NCI-H2081 (cell line): ENCODE measurements around the gene IFI27L1.

Experiments
- DNase-seq, 2 experiments: peaks; one replicate each; lab custom pipeline; 2025; lab: John Stamatoyannopoulos, UW

IFI27L1 gene

DNA sequence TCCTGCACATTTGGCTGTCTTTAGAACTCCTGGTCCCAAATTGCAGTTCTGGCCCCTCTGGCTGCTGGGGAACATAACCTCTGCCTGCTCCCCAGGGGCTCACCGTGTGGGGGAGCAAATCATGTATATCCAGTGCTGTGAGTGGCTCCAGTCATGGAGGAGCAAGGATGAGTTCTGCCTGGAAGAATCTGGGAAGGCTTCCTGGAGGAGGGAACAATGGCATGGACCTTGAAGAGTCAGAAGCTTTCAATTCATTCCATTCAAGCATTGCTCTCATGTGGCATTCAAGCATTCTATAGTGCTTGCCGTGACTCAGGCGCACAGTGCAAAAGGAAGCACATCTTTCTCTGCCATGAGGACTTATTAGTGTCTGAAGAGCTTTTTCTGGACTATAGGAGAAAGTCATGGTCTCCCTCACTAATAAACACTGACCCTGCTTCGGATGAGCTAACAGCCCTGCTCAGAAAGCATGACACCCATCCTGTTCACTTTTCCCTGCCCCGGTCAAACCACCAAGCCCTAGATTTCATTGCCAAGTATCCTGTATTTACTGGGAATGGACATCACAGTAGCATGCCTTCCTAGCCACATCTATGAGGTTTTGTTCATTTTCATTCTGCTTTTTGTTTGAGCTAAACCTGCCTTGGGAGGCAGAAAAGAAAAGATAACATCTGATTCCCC lies 32.9 kb downstream of the IFI27L1 start:
- DNase-seq = no peak

DNA sequence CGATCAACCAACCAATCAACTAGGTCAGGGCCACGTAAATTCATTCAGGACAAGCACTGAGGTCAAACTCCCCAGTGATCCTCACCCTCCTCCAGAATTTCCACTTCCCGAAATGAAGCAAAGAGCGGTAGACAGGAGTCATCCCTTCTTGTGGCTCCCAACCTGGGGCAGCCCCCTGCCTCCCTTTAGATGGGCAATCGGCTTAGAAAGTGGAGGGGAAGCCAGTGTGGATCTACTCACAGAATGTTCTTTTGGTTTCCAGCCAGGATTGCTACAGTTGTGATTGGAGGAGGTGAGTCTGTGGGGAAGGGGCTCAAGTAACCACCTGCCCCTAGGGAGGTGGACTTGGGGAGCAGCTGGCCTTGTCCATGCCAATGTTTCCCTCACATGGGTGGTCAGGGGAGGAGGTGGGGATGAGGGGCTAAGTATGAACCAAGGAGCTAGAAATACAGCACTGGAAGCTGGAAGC lies 33.5 kb downstream of the IFI27L1 start:
- DNase-seq = no peak

DNA sequence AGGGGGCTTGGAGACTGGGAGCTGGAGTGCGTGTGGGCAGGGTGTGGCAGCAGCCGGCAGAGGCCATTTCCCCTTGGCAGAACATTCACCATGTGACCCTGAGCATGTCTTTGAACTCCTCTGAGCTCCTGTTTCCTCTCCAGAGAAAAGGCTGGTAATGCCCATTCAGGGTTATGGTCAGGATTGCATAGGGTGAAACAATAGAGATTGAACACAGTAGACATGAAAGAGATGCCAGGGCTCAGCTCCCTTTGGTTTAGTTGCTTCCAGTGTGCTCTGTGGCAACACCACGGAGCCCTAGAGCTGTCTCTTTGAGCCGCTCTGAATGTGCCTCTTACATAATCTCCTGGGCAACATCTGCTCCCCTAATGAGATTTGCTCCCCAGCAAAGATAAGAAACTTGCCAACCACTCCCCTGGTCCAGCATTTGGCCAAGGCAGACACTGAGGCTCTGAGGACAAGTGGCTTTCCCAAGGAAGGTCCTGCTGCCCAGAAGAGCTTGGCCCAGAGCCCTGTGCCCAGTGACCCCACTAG lies 34.0 kb downstream of the IFI27L1 start:
- DNase-seq = no peak

DNA sequence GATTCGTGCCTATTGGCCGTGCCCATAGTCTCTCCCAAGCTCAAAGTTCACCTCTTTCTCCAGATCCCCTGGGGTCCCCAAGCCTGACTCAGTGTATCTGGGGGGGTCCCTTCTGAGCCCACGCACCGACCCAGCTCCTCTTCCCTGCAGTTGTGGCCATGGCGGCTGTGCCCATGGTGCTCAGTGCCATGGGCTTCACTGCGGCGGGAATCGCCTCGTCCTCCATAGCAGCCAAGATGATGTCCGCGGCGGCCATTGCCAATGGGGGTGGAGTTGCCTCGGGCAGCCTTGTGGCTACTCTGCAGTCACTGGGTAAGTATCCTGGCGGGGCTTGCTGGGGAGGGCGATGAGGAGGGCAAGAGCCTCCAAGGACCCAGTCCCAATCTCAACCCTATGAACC lies 34.5 kb downstream of the IFI27L1 start:
- DNase-seq = no peak

DNA sequence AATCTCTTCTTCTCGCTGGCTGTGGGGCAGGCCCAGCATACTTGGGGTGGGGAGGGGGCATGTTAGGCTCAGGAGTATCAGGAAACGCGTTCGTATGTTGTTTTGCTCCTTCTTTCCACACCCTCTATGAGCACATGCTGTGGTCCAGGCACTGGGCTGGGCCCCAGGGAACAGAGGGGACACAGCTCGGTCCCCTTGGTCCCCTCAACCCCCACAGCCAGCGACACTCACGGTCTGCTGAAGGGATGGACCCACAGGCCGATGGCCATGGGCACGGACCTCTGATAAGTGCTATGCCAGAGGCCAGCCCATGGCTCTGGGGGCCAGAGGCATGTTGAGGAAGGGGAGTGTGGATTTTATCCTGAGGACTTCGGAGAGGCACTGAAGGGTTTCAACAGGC lies 35.6 kb downstream of the IFI27L1 start:
- no peak for DNase-seq

DNA sequence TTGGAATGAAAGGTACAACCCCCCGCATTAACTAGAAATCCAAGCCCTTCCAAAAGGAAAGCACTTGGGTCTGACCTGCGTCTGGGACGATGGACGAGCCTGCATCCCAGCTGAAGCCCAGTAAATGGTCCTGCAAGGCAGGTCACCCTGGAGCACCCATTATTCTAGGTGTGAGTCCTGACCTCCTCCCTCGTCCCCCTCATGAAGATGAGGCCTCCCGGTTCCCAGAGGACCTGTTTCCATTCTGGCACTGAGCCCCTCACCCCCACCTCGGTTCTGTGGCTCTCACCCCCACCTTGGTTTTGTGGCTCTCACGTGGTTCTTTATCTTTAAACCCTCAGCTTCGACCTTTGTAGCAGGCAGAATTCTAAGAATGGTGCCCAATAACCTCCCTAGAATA lies 36.7 kb downstream of the IFI27L1 start:
- no peak for DNase-seq

DNA sequence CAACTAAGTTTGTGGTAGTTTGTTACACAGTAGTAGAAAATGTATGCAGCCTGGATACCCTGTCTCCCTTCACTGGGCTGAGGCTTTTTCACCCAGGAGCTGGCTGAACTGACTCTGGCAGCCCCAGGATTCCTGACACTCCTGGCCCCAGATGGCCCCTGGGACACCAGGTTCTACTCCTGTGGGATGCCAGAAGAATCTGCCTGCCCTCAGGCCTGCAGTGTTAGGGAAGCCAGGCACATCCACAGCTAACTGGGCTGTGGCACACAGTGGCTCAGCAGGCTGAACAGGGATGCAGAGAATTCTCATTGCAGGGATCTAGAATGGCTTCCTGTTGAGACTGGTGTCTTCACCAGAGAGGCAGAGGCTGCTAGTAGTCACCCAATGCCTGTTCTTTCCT lies 38.0 kb downstream of the IFI27L1 start:
- no peak for DNase-seq

DNA sequence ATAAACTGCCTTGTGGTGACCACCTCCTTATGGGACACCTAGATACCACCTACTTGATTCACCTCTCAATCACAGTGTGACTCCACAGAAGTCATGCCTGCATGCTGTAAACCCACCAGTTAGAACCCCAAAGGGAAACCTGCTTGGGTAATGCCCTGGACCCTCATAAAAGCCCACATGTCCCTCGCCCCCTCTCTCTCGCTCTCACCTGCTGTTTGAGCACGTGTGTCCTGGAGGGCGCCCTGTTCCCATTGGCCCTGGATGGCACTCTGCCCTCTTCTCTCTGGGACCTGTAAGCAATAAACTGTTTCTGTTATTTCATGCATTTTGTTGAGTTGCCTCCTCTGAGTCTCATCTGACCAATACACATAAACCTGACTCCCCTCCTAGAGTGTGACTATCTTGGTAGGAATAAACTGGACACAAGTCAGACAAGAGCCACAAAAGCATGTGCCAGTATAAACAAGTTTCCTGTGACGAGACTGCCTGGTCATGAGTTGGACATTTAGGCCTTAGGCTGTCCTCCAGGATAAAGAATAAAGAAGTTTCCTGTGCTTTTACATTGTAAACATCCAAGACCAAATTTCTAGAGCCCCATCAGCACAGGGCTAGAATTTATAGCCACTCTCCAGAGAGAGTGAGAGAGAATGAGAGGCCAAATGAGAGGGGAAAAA lies 39.7 kb downstream of the IFI27L1 start:
- DNase-seq = no peak

DNA sequence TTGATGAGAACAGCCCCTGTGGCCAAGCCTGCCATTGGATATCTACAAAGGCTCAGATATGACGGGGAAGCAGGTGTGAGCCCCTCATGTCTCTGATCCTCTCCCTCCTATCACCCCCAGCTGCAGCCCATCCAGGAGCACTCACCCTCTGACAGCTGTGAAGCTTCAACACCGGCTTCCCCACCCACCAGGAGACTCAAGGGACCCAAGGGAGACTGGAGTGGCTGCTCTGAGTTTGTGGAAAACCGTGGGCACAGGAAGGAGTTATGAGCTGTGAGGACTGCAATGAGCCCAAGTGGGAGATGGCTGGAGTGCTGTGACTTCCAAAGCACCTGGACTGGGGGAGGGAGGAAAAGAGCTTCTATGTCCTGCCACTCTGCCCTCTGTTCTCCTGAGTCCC lies 40.4 kb downstream of the IFI27L1 start:
- no peak for DNase-seq

DNA sequence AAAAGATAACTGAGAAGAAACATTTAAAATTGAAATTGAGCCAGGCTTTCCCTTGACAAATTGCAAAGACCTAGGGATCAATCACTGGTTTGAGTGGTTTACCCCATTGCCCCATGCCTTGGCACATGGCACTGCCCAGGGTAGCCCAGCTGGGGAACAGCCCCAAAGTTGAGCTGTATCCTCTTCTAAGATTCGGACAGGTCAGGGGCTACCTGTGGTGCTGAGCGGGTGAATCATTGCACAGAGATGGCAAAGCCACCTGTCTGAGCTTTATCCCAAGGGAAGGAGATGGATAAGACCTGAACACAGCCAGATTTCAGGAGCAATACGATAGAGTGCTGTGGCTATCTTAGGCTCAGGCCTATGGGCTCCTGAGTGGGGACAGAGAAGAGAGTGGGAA lies 41.3 kb downstream of the IFI27L1 start:
- DNase-seq = no peak

DNA sequence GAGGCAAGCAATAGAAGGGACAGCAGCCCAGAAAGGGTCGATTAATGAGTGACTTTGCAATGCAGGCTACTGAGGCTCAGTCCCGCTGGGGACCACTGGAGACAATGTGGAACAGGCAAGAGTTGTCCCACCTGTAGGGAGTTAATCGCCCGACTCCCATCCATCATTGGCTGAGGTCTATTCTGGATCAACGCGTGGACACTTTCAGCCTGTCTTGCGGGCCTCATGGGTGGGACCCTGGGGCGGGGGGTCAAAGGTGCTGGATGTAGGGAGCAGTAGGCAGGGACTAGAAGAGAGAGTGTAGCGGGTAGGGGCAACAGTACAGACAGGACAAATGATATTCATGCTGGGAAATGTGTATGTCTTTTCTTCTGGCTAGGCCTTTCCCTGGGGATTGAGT lies 42.2 kb downstream of the IFI27L1 start:
- no peak for DNase-seq

DNA sequence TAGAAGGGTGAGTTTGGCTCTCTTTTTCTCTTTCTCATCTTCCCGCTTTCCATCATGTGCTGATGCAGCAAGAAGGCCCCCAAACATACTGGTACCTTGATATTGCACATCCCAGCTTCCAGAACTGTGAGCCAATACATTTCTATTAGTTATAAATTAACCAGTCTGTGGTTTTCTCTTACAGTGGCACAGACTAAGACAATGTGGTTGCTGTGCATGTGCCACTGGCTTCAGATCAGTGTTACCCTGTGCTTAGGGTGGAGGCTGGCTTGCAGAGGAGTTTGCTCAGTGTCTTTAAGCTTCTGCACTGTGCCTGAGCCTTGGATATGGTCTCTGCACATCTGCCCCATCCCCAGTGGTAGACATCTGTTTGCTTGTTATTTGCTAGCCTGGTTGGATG lies 42.8 kb downstream of the IFI27L1 start:
- no peak for DNase-seq

DNA sequence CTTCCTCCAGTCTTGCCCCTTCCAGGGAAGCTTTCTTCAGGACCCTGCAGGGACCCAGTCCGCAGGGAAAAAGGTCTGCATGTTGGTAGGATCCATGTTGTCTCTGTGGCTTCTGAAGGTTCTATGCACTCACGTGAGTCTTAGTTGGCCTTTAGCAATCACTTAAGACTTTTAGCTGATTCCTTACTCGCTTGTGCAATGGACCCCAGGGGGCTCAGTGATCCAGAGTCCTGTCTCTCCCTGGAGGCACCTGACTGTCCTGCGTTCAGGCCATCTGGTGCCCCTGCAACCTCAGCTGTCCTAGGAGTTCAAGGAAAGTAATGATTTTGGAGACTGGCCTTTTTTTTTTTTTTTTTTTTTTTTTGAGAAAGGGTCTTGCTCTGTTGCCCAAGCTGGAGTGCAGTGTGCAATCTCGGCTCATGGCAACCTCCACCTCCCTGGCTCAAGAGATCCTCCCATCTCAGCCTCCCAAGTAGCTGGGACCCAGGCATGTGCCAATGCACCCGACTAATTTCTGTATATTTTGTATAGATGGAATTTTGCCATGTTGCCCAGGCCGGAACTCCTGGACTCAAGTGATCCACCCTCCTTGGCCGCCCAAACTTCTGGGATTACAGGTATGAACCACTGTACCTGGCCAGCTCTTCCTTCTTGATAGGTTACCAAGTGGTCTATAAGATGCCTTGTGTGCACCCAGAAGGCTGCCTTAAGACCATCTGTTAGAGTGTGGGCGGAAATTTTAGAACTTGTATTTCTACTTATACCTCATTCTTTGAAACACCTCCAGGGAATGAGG lies 43.7 kb downstream of the IFI27L1 start:
- no peak for DNase-seq

DNA sequence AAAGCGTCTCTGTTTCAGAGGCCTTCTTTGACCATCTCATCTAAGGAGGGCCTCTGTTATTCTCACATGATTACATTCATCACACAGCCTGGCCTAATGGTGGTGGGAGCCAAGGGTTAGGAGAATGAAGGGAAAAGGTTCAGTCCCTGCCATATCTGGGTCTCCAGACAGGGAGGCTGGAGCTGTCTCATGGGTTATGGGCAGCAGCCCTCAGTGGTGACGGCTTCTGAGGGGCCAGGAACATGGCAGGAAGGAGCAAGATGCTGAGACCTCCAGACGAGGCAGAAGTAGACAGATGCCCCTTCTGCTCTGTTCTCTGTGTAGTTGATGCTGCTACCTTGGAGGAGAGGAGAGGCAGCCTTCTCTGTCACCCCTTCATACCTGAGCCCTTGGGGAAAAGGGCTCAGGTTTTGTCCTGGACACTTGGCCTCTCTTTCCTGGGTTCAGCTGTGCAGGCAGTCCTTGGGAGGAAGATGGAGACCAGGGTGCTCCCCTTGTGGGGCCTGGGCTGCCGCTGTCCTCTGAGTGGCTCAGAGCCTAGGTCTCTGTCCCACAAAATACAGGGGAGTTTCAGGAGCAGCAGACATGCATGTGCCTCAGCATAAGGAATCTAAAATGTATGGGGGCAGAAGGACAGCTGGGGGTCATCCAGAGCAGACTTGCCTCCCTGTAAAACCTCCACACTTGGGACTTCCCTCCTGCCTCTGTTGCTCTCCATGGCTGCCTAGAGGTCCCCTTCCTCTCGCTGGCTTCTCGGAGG lies 44.7 kb downstream of the IFI27L1 start:
- DNase-seq = no peak

DNA sequence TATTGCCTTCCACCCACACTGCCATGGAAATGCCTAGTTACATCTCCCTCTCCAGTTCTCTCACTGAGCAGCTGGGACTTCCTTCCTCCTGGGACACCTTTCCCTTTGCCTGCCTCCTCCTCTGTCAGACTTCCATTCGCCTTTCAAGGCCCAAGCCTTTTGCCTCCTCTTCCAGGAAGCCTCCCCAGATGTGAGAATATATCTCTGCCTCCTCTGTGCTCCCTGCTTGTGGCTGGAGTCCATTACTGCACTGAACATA lies 45.2 kb downstream of the IFI27L1 start:
- DNase-seq = no peak

DNA sequence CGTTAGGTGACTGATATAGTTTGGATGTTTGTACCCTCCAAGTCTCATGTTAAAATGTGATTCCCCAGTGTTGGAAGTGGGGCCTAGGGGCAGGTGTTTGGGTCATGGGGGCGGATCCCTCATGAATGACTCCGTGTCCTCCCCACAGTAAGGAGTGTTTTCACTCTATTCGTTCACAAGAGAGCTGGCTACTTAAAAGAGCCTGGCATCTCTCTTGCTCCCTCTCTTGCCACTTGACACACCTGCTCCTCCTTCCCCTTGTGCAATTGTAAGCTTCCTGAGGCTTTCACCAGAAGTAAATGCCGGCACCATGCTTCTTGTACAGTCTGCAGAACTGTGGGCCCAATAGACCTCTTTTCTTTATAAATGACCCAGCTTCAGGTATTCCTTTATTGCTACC lies 45.7 kb downstream of the IFI27L1 start:
- DNase-seq = no peak

DNA sequence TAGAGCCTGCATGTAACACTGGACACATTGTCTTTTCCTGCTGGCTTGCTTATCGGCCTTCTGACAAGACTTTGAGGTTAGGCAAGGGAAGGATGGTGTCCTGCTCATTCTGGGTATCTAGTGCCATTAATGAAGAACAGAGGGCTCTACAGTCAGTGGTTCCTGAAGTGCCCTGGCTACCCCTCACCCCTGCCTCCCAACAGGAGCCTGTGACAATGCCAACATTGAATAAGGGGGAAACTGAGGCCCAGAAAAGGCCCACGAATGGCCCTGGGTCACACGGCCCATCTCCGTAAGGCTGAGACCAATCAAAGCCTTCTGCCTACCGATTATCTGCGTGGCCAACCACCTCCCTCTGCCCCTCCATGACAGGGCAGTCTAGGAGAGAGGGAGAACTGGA lies 46.2 kb downstream of the IFI27L1 start:
- DNase-seq = no peak

DNA sequence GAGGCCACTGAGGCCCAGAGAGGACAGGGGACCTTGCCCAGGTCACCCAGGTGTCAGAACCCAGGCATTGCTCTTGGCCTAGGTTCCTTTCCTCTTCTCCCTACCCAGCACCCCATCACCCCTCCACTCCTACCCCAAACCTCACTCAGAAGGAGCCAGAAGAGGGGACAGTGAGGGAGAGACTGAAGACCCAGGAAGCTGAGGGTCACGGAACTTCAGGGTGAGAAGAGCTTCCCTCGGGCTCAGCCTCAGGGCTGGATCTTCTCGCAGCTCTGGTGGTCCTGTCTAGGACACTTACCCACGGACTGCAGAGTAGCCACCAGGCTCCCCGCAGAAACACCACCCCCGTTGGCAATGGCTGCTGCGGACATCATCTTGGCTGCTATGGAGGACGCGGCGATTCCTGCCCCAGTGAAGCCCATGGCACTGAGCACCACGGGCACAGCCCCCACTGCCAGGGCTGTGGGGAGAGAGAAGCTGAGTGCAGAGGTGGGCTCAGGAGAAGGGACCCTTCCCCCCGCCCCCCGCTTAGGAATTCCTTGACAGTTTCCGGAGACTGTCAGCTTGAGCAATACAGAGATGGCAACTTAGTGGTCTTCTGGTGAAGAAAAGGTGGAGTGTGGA lies 47.2 kb downstream of the IFI27L1 start:
- no peak for DNase-seq

DNA sequence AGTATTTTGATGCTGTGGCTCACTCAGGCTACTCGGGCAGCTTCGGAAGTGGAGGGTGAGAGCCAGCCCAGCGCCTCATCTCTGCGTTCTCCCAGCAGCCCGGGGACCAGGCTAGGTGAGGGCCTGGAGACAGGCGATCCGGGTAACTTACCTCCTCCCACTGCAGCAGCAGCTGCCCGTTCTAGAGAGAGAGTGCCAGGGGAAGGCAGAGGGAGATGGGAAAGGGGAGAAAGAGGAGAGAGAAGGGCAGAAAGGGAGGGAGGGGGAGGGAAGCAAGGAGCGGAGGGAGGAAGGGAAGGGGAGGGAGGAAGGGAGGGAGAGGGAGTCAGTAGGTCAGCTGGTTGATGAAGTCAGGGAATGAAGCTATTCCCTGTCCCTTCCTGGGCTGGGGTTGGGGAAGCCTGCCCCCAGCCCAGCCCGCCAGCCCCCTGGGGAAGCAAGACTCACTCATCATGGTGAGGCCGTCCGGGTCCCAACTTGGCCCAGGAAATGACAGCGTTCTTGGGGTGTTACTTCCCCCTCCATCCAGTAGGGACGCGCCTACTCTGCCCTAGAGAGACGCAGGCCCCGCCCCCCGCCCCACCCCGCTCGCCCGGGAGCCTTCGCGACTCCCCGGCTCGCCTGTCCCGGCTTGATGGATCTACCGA lies 48.1 kb downstream of the IFI27L1 start, which contains the start of gene IFI27L2:
Gene IFI27L2 (minus strand): TSS at position 494 of the 647 bp plus-strand sequence. CDS start 40 bp downstream, at position 454.
- DNase-seq = peak; percentile 38 to 44

DNA sequence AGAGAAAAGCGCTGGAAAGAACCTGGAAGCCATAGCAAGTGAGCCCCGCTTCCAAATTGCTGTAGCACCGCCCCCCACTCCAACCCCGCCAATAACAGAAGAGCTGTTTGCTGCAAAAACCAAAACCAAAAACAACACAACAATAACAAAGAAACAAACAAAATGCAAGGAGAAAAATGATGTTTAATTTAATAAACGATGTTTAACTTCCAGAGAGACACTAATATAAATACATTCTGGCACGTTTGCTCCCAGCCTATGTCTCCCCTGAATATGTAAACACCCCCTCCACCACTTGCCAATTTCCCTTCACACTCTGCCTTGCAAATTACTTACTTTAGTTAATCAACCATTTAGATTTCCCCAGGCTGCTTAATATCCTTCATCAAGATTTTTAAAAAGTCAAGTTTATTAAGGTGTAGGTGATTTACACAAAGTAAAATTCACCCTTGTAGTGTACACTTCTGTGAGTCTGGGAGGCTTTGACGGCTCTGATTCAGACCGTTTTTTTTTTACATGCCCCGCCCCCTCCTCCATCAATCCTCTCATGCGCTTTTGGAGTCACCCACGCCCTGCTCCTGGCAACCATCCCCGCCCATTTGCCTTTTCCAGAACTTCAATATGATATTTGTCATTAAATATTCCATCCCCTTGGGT lies 48.8 kb downstream of the IFI27L1 start:
- DNase-seq = no peak
